Calu3 (cell line): ENCODE results near the gene PRSS56. TPM values are rescaled to one million over a fixed set of nuclear protein-coding genes. Genes with fewer than 3 reads are reported as not detected.

Experiments
- BruUV-seq: library from RNA; stranded (reverse); fragments of 400-500 nt; replicated peaks from 2 replicates; lab custom pipeline; 2021; lab: Mats Ljungman, UMichigan
- CTCF ChIA-PET: fragments of 300-600 bp; sonication (Branson Sonifier 250); formaldehyde crosslinking; loops from one replicate; lab custom pipeline; 2022; ENCODE audit warnings: antibody characterized with exemption; lab: Charles Lee
- DNase-seq: peaks from one replicate; pipeline ENCODE4 v3.0.0; 2022
- H3K27ac Mint-ChIP-seq: one replicate; pipeline ENCODE4 v1.8.0; 2022; ENCODE audit warnings: mixed read lengths; ENCODE audit not compliant: unreplicated experiment
- H3K27me3 Mint-ChIP-seq: one replicate; pipeline ENCODE4 v1.8.0; 2022; ENCODE audit warnings: mixed read lengths; ENCODE audit not compliant: unreplicated experiment
- H3K36me3 Mint-ChIP-seq: one replicate; pipeline ENCODE4 v1.8.0; 2022; ENCODE audit warnings: mild to moderate bottlenecking, moderate library complexity, mixed read lengths; ENCODE audit not compliant: insufficient read depth, unreplicated experiment
- H3K4me1 Mint-ChIP-seq: one replicate; pipeline ENCODE4 v1.8.0; 2022; ENCODE audit warnings: mild to moderate bottlenecking, low read depth, mixed read lengths; ENCODE audit not compliant: unreplicated experiment
- H3K4me3 Mint-ChIP-seq: one replicate; pipeline ENCODE4 v1.8.0; 2022; ENCODE audit warnings: mild to moderate bottlenecking, low read depth, moderate library complexity, mixed read lengths; ENCODE audit not compliant: unreplicated experiment
- H3K9me3 Mint-ChIP-seq: one replicate; pipeline ENCODE4 v1.8.0; 2022; ENCODE audit warnings: low read depth, mixed read lengths; ENCODE audit not compliant: unreplicated experiment
- CTCF ChIP-seq: fragments of 200-600 bp; IDR thresholded peaks from one replicate; pipeline ENCODE4 v1.8.0; 2022; ENCODE audit warnings: antibody characterized with exemption; ENCODE audit not compliant: unreplicated experiment
- intact Hi-C: fragments of 100-400 bp; cut with micrococcal nuclease; formaldehyde crosslinking; loops from one replicate; pipeline ENCODE4 v1.10.0; 2022; ENCODE audit not compliant: unreplicated experiment
- total RNA-seq: library from RNA; stranded (reverse); gene quantifications from 2 replicates; pipeline ENCODE4 v1.2.3, GENCODE V29; 2022

Gene PRSS56
- total RNA-seq, 1 experiment from 2014 or later, result not detected

GRCh38 chr2:232503809-232504323, 16.3 kb upstream of the PRSS56 start:
- Mint-ChIP-seq H3K27ac (no peak overlapping the region), H3K4me3 (peak overlapping the region; percentile 53), H3K27me3 (peaks cover 82% of the 10 kb centered on the region), H3K36me3 (no peaks in the 10 kb centered on the region), H3K4me1 (no peaks in the 10 kb centered on the region), H3K9me3 (no peaks in the 10 kb centered on the region)
- CTCF ChIA-PET, result interaction anchor here (0.5 to 1.0 kb wide), 2 partner anchors 11 to 1257 kb away, joined by 3 read pairs; no protein-coding TSS in a partner anchor
- no peak for TF ChIP-seq CTCF
- no TSS peak for BruUV-seq
- no peak for DNase-seq
- intact Hi-C loops, result no loop called here

- Mint-ChIP-seq H3K27me3 (peaks cover 82% of the 10 kb centered on the region), H3K4me3 (no peak overlapping the region), H3K9me3 (no peaks in the 10 kb centered on the region), H3K27ac (no peak overlapping the region), H3K36me3 (no peaks in the 10 kb centered on the region), H3K4me1 (no peaks in the 10 kb centered on the region)
- TF ChIP-seq CTCF, result no peak
- no TSS peak for BruUV-seq
- CTCF ChIA-PET, result interaction anchor here (1.0 kb wide), 1 partner anchor 10 kb away, joined by 3 read pairs; no protein-coding TSS in a partner anchor
- DNase-seq, result no peak
- intact Hi-C loops, result no loop called here
These were observed 15.8 kb upstream of the PRSS56 start for GRCh38 chr2:232504438-232504837.

- H3K9me3 Mint-ChIP-seq, result no peaks in the 10 kb centered on the region
- CTCF ChIA-PET, result no interaction called here
- peaks cover 79% of the 10 kb centered on the region for H3K27me3 Mint-ChIP-seq
- TF ChIP-seq CTCF, result no peak
- no peaks in the 10 kb centered on the region for H3K4me1 Mint-ChIP-seq
- no peak overlapping the region for H3K4me3 Mint-ChIP-seq
- DNase-seq, result no peak
- no peaks in the 10 kb centered on the region for H3K36me3 Mint-ChIP-seq
- no peak overlapping the region for H3K27ac Mint-ChIP-seq
- intact Hi-C loops, result no loop called here
- no TSS peak for BruUV-seq
These were observed 14.3 kb upstream of the PRSS56 start for GRCh38 chr2:232505856-232506255.

- intact Hi-C loops, result no loop called here
- CTCF ChIA-PET, result no interaction called here
- DNase-seq, result no peak
- peaks cover 80% of the 10 kb centered on the region for H3K27me3 Mint-ChIP-seq
- BruUV-seq, result no TSS peak
- no peaks in the 10 kb centered on the region for H3K4me1 Mint-ChIP-seq
- no peaks in the 10 kb centered on the region for H3K36me3 Mint-ChIP-seq
- no peak for TF ChIP-seq CTCF
- no peak overlapping the region for H3K27ac Mint-ChIP-seq
- H3K9me3 Mint-ChIP-seq, result no peaks in the 10 kb centered on the region
- no peak overlapping the region for H3K4me3 Mint-ChIP-seq
These were observed 13.5 kb upstream of the PRSS56 start for GRCh38 chr2:232506709-232507108.
